GM21529 (cell line): ENCODE results near the gene GHRL.
"Not testable (repeated sequence)": the region's sequence is repeated elsewhere in the genome, so short reads cannot be mapped to it uniquely, and the experiment has no call there.

Source experiments
- ATAC-seq: cut with Tn5 transposase; IDR thresholded peaks from one replicate; pipeline ENCODE4 v1.9.1; 2021; ENCODE audit not compliant: unreplicated experiment

The GHRL gene

GRCh38 chr3:10278501-10278900, 14.2 kb downstream of the GHRL start:
- ATAC-seq, result no peak

- ATAC-seq, result no peak
Observed at GRCh38 chr3:10277115-10277625, 15.6 kb downstream of the GHRL start.

- no peak for ATAC-seq
Observed at GRCh38 chr3:10274601-10275000, 18.1 kb downstream of the GHRL start.

GRCh38 chr3:10273702-10274305, 18.9 kb downstream of the GHRL start:
- ATAC-seq, result no peak

- no peak for ATAC-seq
Observed at GRCh38 chr3:10272977-10273376, 19.8 kb downstream of the GHRL start.

GRCh38 chr3:10272476-10272875, 20.3 kb downstream of the GHRL start:
- not testable (repeated sequence) for ATAC-seq

- ATAC-seq, result no peak
Observed at GRCh38 chr3:10269443-10269842, 23.3 kb downstream of the GHRL start.

- ATAC-seq, result no peak
Observed at GRCh38 chr3:10268930-10269329, 23.8 kb downstream of the GHRL start.

GRCh38 chr3:10268116-10268515, 24.6 kb downstream of the GHRL start:
- ATAC-seq, result no peak

- not testable (repeated sequence) for ATAC-seq
Observed at GRCh38 chr3:10266936-10267335, 25.8 kb downstream of the GHRL start.

- ATAC-seq, result no peak
Observed at GRCh38 chr3:10265833-10266232, 26.9 kb downstream of the GHRL start.

GRCh38 chr3:10263646-10264363, 28.9 kb downstream of the GHRL start:
- no peak for ATAC-seq

- ATAC-seq, result no peak
Observed at GRCh38 chr3:10262027-10262426, 30.7 kb downstream of the GHRL start.

- ATAC-seq, result no peak
Observed at GRCh38 chr3:10260211-10260701, 32.5 kb downstream of the GHRL start.

- ATAC-seq, result no peak
Observed at GRCh38 chr3:10259798-10260197, 32.9 kb downstream of the GHRL start.

GRCh38 chr3:10259036-10259435, 33.7 kb downstream of the GHRL start:
- no peak for ATAC-seq

GRCh38 chr3:10255835-10256234, 36.9 kb downstream of the GHRL start:
- ATAC-seq, result no peak

- ATAC-seq, result no peak
Observed at GRCh38 chr3:10253731-10254130, 39.0 kb downstream of the GHRL start.

GRCh38 chr3:10251006-10251405, 41.7 kb downstream of the GHRL start:
- ATAC-seq, result no peak

GRCh38 chr3:10249833-10250232, 42.9 kb downstream of the GHRL start:
- ATAC-seq, result no peak

GRCh38 chr3:10248984-10249748, 43.6 kb downstream of the GHRL start:
- ATAC-seq, result peak; percentile 25
